ENCODE results near the gene SCYL2.

- TF ChIP-seq POLR2A (IDR thresholded peaks at IDR 0.05; ENCODE audit: low read depth, low read length) (no peak), POLR2AphosphoS5 (IDR thresholded peaks at IDR 0.05; ENCODE audit: low read depth, low read length) (no peak), TAF1 (IDR thresholded peaks at IDR 0.05; ENCODE audit: borderline replicate concordance, low read depth, low read length) (no peak)
Measured at GRCh38 chr12:100384559-100384935, 117.6 kb downstream of the SCYL2 start.
